ENCODE results near the gene LTB4R2.

GRCh38 chr14:24329736-24330135 is 19.8 kb downstream of the LTB4R2 start:
- TF ChIP-seq CTCF (IDR thresholded peaks at IDR 0.05) (no peak), POLR2A (IDR thresholded peaks at IDR 0.05) (no peak)
